H1 (cell line): ENCODE results near the gene ENAH. TPM values are rescaled to one million over a fixed set of nuclear protein-coding genes. Genes with fewer than 3 reads are reported as not detected.
A peak's percentile ranks its signal among the peaks of the same experiment; 100 is the strongest.

ENCODE experiments used
- CTCF ChIA-PET: fragments of 300-600 bp; sonication (Branson Sonifier 250); formaldehyde crosslinking; loops from one replicate; lab custom pipeline; 2021; ENCODE audit not compliant: partially characterized antibody; lab: Charles Lee
- POLR2A ChIA-PET: fragments of 300-600 bp; sonication (Branson Sonifier 250); formaldehyde crosslinking; loops from one replicate; lab custom pipeline; 2021; ENCODE audit warnings: inconsistent platforms; ENCODE audit not compliant: partially characterized antibody; lab: Charles Lee
- DNase-seq, 2 experiments: peaks; one replicate each; pipeline versions ENCODE4 v3.0.0 to v3.0.0-alpha.2; 2010 to 2022; ENCODE audit warnings: low spot score in 2 of 2, low read depth in 1 of 2, mixed read lengths in 1 of 2
- FAIRE-seq: peaks from 2 replicates; lab custom pipeline; 2011; peaks lifted over from hg19 to GRCh38; lab: Jason Lieb, UNC
- H2AFZ ChIP-seq: 2 replicates; pipeline ENCODE4 v1.8.1; 2012; ENCODE audit warnings: low read length, inconsistent platforms
- H2AK5ac ChIP-seq: 2 replicates; pipeline ENCODE4 v1.6.1; 2013; ENCODE audit warnings: low read depth, low read length
- H2BK120ac ChIP-seq: replicated peaks from 2 replicates; pipeline ENCODE3; 2013; ENCODE audit warnings: low read depth, low read length, inconsistent platforms
- H2BK12ac ChIP-seq: 2 replicates; pipeline ENCODE4 v1.6.1; 2013; ENCODE audit warnings: low read depth, low read length
- H2BK15ac ChIP-seq: 2 replicates; pipeline ENCODE4 v1.6.1; 2013; ENCODE audit warnings: low read length
- H2BK20ac ChIP-seq: 2 replicates; pipeline ENCODE4 v1.6.1; 2013; ENCODE audit warnings: low read length
- H2BK5ac ChIP-seq: 2 replicates; pipeline ENCODE4 v1.6.1; 2013; ENCODE audit warnings: low read depth, low read length
- H3K14ac ChIP-seq: 2 replicates; pipeline ENCODE4 v1.6.1; 2013; ENCODE audit warnings: inconsistent platforms; ENCODE audit not compliant: insufficient read length
- H3K18ac ChIP-seq: 2 replicates; pipeline ENCODE4 v1.6.1; 2013; ENCODE audit warnings: low read length; ENCODE audit errors: extremely low read depth
- H3K23ac ChIP-seq: 2 replicates; pipeline ENCODE4 v1.6.1; 2013; ENCODE audit warnings: inconsistent platforms; ENCODE audit not compliant: insufficient read length
- H3K23me2 ChIP-seq: 2 replicates; pipeline ENCODE4 v1.6.1; 2013; ENCODE audit warnings: low read depth, low read length
- H3K27ac ChIP-seq: 2 replicates; pipeline ENCODE4 v1.6.1; 2011; ENCODE audit warnings: low read depth, low read length, inconsistent platforms
- H3K27me3 ChIP-seq, 4 experiments: replicated peaks in 1 of 4; 1 replicate in 1 of 4; 2 replicates in 3 of 4; pipeline versions ENCODE4 v1.6.1 to v1.8.1; 2011 to 2013; ENCODE audit warnings: low read length in 3 of 4, mild to moderate bottlenecking in 3 of 4, inconsistent platforms in 2 of 4, mixed read lengths in 2 of 4, moderate library complexity in 1 of 4; ENCODE audit not compliant: control insufficient read depth in 3 of 4, insufficient read depth in 3 of 4; ENCODE audit errors: extremely low read depth in 1 of 4
- H3K36me3 ChIP-seq, 4 experiments: 2 replicates each; pipeline versions ENCODE4 v1.6.1 to v1.8.1; 2011 to 2013; ENCODE audit warnings: mild to moderate bottlenecking in 4 of 4, low read length in 3 of 4, moderate library complexity in 2 of 4, control low read depth in 1 of 4, inconsistent platforms in 1 of 4; ENCODE audit not compliant: insufficient read depth in 4 of 4, control insufficient read depth in 2 of 4
- H3K4ac ChIP-seq: replicated peaks from 2 replicates; pipeline ENCODE3; 2013; ENCODE audit warnings: low read length, low read depth, mixed read lengths, inconsistent platforms; ENCODE audit not compliant: insufficient read length
- H3K4me1 ChIP-seq, 4 experiments: replicated peaks in 1 of 4; 1 replicate in 1 of 4; 2 replicates in 3 of 4; pipeline versions ENCODE4 v1.6.1 to v1.8.1; 2011 to 2013; ENCODE audit warnings: low read length in 3 of 4, inconsistent platforms in 2 of 4, mixed read lengths in 1 of 4; ENCODE audit not compliant: insufficient read depth in 4 of 4, control insufficient read depth in 3 of 4
- H3K4me2 ChIP-seq, 2 experiments: 2 replicates each; pipeline versions ENCODE4 v1.6.1 to v1.8.1; 2011 to 2013; ENCODE audit warnings: low read depth in 2 of 2, low read length in 2 of 2, control low read depth in 1 of 2, inconsistent platforms in 1 of 2, mild to moderate bottlenecking in 1 of 2; ENCODE audit not compliant: insufficient read depth in 1 of 2
- H3K4me3 ChIP-seq, 4 experiments: fragments of 200-600, 300-600 bp in 1 of 4; sonication (generic), shearing (Covaris generic), sonication (Bioruptor Twin) in 1 of 4; 2 replicates each; pipeline versions ENCODE4 v1.5.1 to v1.8.1; 2011 to 2016; ENCODE audit warnings: low read length in 4 of 4, low read depth in 3 of 4, control low read depth in 2 of 4, inconsistent platforms in 2 of 4, mild to moderate bottlenecking in 2 of 4, mixed read lengths in 1 of 4, moderate library complexity in 1 of 4; ENCODE audit not compliant: insufficient read depth in 2 of 4; ENCODE audit errors: extremely low read depth in 1 of 4
- H3K56ac ChIP-seq: replicated peaks from 2 replicates; pipeline ENCODE3; 2013; ENCODE audit warnings: low read depth, mild to moderate bottlenecking, mixed read lengths, low read length, inconsistent platforms; ENCODE audit not compliant: insufficient read length
- H3K79me1 ChIP-seq: 2 replicates; pipeline ENCODE4 v1.6.1; 2013; ENCODE audit warnings: low read depth, low read length, control low read depth
- H3K79me2 ChIP-seq, 2 experiments: 2 replicates each; pipeline versions ENCODE4 v1.6.1 to v1.8.1; 2012 to 2013; ENCODE audit warnings: low read length in 2 of 2, mild to moderate bottlenecking in 2 of 2, inconsistent platforms in 1 of 2; ENCODE audit not compliant: insufficient read depth in 2 of 2, control insufficient read depth in 1 of 2
- H3K9ac ChIP-seq, 4 experiments: replicated peaks in 1 of 4; 1 replicate in 1 of 4; 2 replicates in 3 of 4; pipeline versions ENCODE4 v1.6.1 to v1.8.1; 2011 to 2013; ENCODE audit warnings: low read depth in 3 of 4, low read length in 3 of 4, control low read depth in 2 of 4, mild to moderate bottlenecking in 2 of 4, moderate library complexity in 2 of 4, inconsistent platforms in 1 of 4; ENCODE audit errors: extremely low read depth in 1 of 4
- H3K9me3 ChIP-seq, 2 experiments: 2 replicates each; pipeline versions ENCODE4 v1.6.1 to v1.8.1; 2012 to 2013; ENCODE audit warnings: mild to moderate bottlenecking in 2 of 2, moderate library complexity in 2 of 2, control low read depth in 1 of 2, inconsistent platforms in 1 of 2, low read depth in 1 of 2, low read length in 1 of 2, mixed read lengths in 1 of 2; ENCODE audit not compliant: insufficient read depth in 2 of 2
- H4K20me1 ChIP-seq, 2 experiments: replicated peaks in 1 of 2; 2 replicates each; pipeline versions ENCODE3 to v1.8.1; 2011 to 2013; ENCODE audit warnings: inconsistent platforms in 2 of 2, low read length in 2 of 2, mild to moderate bottlenecking in 1 of 2; ENCODE audit not compliant: insufficient read depth in 2 of 2, control insufficient read depth in 1 of 2
- H4K5ac ChIP-seq: 2 replicates; pipeline ENCODE4 v1.6.1; 2013; ENCODE audit warnings: low read length, low read depth, mixed read lengths, inconsistent platforms; ENCODE audit not compliant: insufficient read length
- H4K8ac ChIP-seq: 2 replicates; pipeline ENCODE4 v1.8.0; 2013; ENCODE audit warnings: mild to moderate bottlenecking, moderate library complexity, low read length, inconsistent platforms; ENCODE audit not compliant: insufficient read depth; ENCODE audit errors: extremely low read depth
- H4K91ac ChIP-seq: replicated peaks from 2 replicates; pipeline ENCODE3; 2013; ENCODE audit warnings: low read length, mixed read lengths, inconsistent platforms; ENCODE audit not compliant: insufficient read length
- CEBPB ChIP-seq: IDR thresholded peaks from 2 replicates; pipeline ENCODE4 v1.6.1; 2012; ENCODE audit warnings: low read depth, low read length
- HDAC6 ChIP-seq: IDR thresholded peaks from one replicate; pipeline ENCODE4 v1.7.1; 2012; ENCODE audit warnings: low read depth, mild to moderate bottlenecking, inconsistent platforms, low read length, moderate library complexity
- RAD21 ChIP-seq, 2 experiments: IDR thresholded peaks in 1 of 2; conservative IDR thresholded peaks in 1 of 2; 2 replicates each; pipeline ENCODE4 v1.6.1; 2011; ENCODE audit warnings: low read depth in 2 of 2, low read length in 2 of 2, improper control_type of control experiment in 1 of 2, inconsistent platforms in 1 of 2, mild to moderate bottlenecking in 1 of 2, moderate library complexity in 1 of 2
- WGBS, 2 experiments: shearing (Covaris generic) in 1 of 2; methylation state at CpG; one replicate each; pipeline versions ENCODE4 v1.1.6 to v1.1.7; 2013 to 2015; ENCODE audit warnings: low lambda C conversion rate in 2 of 2, mixed read lengths in 2 of 2, inconsistent platforms in 1 of 2, low coverage in 1 of 2, missing lambda C conversion rate in 1 of 2; ENCODE audit not compliant: insufficient replicate concordance in 2 of 2, insufficient coverage in 1 of 2, insufficient read length in 1 of 2; ENCODE audit errors: extremely low coverage in 1 of 2, missing lambda C conversion rate in 1 of 2; 5-methylcytosine and 5-hydroxymethylcytosine counted together
- polyA plus RNA-seq, 7 experiments: library from polyadenylated mRNA; depleted of rRNA in 3 of 7; stranded (reverse) in 5 of 7; unstranded in 2 of 7; fragments of >200 nt in 5 of 7; fragments of 200-250 nt in 2 of 7; gene quantifications; 1 replicate in 5 of 7; 2 replicates in 1 of 7; 4 replicates in 1 of 7; pipeline versions ENCODE4 v1.2.1 to v1.2.3, GENCODE V29; 2011 to 2013; ENCODE audit warnings: missing spikeins in 2 of 7, mixed read lengths in 2 of 7
- total RNA-seq: library from RNA; stranded (reverse); fragmentation: NEBNext Ultra II Directional; extraction: Animal tissue kit (Norgen Biotek cat#: 25700); gene quantifications from 2 replicates; pipeline ENCODE4 v1.2.1, GENCODE V29; 2021

Gene ENAH
- total and polyA plus RNA-seq, 2 of the 8 experiments (the other 6 are each of a cell fraction or from before 2014, with no cell fraction given) = 39.1 to 335 TPM

GRCh38 chr1:225598847-225599246 lies 54.1 kb downstream of the ENAH start:
- no peaks in the 10 kb centered on the region for H3K27me3 ChIP-seq
- peaks cover 12 to 98% of the 10 kb centered on the region in 2 experiments for H3K79me2 ChIP-seq
- no peak overlapping the region for H3K4ac ChIP-seq
- H3K9ac ChIP-seq = no peak overlapping the region
- no peak overlapping the region for H3K23ac ChIP-seq
- no peak overlapping the region for H3K4me2 ChIP-seq
- no peak overlapping the region for H3K18ac ChIP-seq
- H3K4me1 ChIP-seq = peaks cover 0 to 4% (median 1%) of the 10 kb centered on the region in 4 experiments; a peak in 3 of 7 replicates
- no peak for TF ChIP-seq HDAC6
- TF ChIP-seq RAD21 (IDR thresholded peaks at IDR 0.05 in 1 of 2, conservative IDR thresholded peaks at IDR 0.05 in 1 of 2; ENCODE audit: low read depth in 2 of 2, low read length in 2 of 2) = no peak
- TF ChIP-seq CEBPB = peak; percentile 52; the same call in 1 of the 2 replicates
- no peak overlapping the region for H2BK20ac ChIP-seq
- FAIRE-seq = no peak
- DNase-seq = no peak
- no peaks in the 10 kb centered on the region for H3K23me2 ChIP-seq
- H2BK12ac ChIP-seq = no peak overlapping the region
- peaks cover 0 to 3% of the 10 kb centered on the region in 2 experiments; a peak in 1 of 4 replicates for H3K9me3 ChIP-seq
- POLR2A ChIA-PET = no interaction called here
- H3K14ac ChIP-seq = no peak overlapping the region
- no peak overlapping the region for H2AK5ac ChIP-seq
- no peak overlapping the region for H3K56ac ChIP-seq
- H3K36me3 ChIP-seq = peaks cover 0 to 6% (median 0%) of the 10 kb centered on the region in 4 experiments; a peak in 3 of 8 replicates
- H4K20me1 ChIP-seq = peaks cover 2 to 22% of the 10 kb centered on the region in 2 experiments
- H3K27ac ChIP-seq = no peak overlapping the region
- H2AFZ ChIP-seq = no peak overlapping the region
- H4K91ac ChIP-seq = no peak overlapping the region
- H4K5ac ChIP-seq = no peak overlapping the region
- H3K79me1 ChIP-seq = no peaks in the 10 kb centered on the region
- no peak overlapping the region for H2BK15ac ChIP-seq
- H3K4me3 ChIP-seq = no peak overlapping the region
- CTCF ChIA-PET = no interaction called here
- no peak overlapping the region for H4K8ac ChIP-seq
- WGBS, 2 experiments = 89% methylated on average over 2 of the region's 2 CpGs; no CpG with 5 or more reads in 1 of the 2 experiments
- no peak overlapping the region for H2BK120ac ChIP-seq
- H2BK5ac ChIP-seq = no peak overlapping the region
